ENCODE data around the gene CASK.

GRCh38 chrX:41909068-41909467, 14.3 kb downstream of the CASK start:
- TF ChIP-seq GABPA (tag; conservative IDR thresholded peaks at IDR 0.05; ENCODE audit: low read depth) (no peak), GTF2A2 (tag; IDR thresholded peaks at IDR 0.05) (no peak), NFE2L1 (tag; IDR thresholded peaks at IDR 0.05; ENCODE audit: borderline replicate concordance, low read depth) (no peak), EGR1 (conservative IDR thresholded peaks at IDR 0.05) (no peak), ARID1B (IDR thresholded peaks at IDR 0.05) (no peak), THRAP3 (IDR thresholded peaks at IDR 0.05; ENCODE audit: borderline replicate concordance) (no peak), POLR2AphosphoS5 (IDR thresholded peaks at IDR 0.05; ENCODE audit: control insufficient read depth, insufficient read depth, low read depth, low read length) (no peak), BRCA1 (IDR thresholded peaks at IDR 0.05) (no peak), BRCA1 (CRISPR knock-in tag; IDR thresholded peaks at IDR 0.05) (no peak), LARP7 (IDR thresholded peaks at IDR 0.05) (no peak), CREB3 (tag; conservative IDR thresholded peaks at IDR 0.05; ENCODE audit: low read depth) (no peak), PPARD (CRISPR knock-in tag; IDR thresholded peaks at IDR 0.05) (no peak), CEBPB (tag; IDR thresholded peaks at IDR 0.05) (no peak)
- TF ChIP-seq, protein P1, sequence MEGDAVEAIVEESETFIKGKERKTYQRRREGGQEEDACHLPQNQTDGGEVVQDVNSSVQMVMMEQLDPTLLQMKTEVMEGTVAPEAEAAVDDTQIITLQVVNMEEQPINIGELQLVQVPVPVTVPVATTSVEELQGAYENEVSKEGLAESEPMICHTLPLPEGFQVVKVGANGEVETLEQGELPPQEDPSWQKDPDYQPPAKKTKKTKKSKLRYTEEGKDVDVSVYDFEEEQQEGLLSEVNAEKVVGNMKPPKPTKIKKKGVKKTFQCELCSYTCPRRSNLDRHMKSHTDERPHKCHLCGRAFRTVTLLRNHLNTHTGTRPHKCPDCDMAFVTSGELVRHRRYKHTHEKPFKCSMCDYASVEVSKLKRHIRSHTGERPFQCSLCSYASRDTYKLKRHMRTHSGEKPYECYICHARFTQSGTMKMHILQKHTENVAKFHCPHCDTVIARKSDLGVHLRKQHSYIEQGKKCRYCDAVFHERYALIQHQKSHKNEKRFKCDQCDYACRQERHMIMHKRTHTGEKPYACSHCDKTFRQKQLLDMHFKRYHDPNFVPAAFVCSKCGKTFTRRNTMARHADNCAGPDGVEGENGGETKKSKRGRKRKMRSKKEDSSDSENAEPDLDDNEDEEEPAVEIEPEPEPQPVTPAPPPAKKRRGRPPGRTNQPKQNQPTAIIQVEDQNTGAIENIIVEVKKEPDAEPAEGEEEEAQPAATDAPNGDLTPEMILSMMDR (IDR thresholded peaks at IDR 0.05 in 2 of 3, conservative IDR thresholded peaks at IDR 0.05 in 1 of 3; ENCODE audit: insufficient read depth in 2 of 3, low read depth in 1 of 3, low read length in 3 of 3) = no peak
